Measurements from ENCODE around the gene MAP3K2.

- no peak for TF ChIP-seq CTCF (IDR thresholded peaks at IDR 0.05)
- no peak for TF ChIP-seq POLR2A (IDR thresholded peaks at IDR 0.05)
These were observed 132.6 kb downstream of the MAP3K2 start for GRCh38 chr2:127255146-127255545.

Measured in uterus (tissue), 2 donors.